Measurements from ENCODE around the gene TTC7B.

- no peak for TF ChIP-seq CTCF (IDR thresholded peaks at IDR 0.05; ENCODE audit: low read depth, low read length)
- TF ChIP-seq POLR2A (IDR thresholded peaks at IDR 0.05; ENCODE audit: extremely low read depth, insufficient read length), result no peak
These were observed 261.9 kb downstream of the TTC7B start for GRCh38 chr14:90554341-90554740.

Data from NB4 (cell line).